Islet of Langerhans (tissue), 1 donor: ENCODE measurements around the gene SV2B.

Experiments
- FAIRE-seq: peaks from one replicate; lab custom pipeline; 2011; peaks lifted over from hg19 to GRCh38; lab: Jason Lieb, UNC

Gene SV2B

GRCh38 chr15:91275844-91276243, 175.8 kb downstream of the SV2B start:
- FAIRE-seq: peak; percentile 21

- FAIRE-seq: no peak
Observed at GRCh38 chr15:91278951-91279350, 178.9 kb downstream of the SV2B start.

- no peak for FAIRE-seq
Observed at GRCh38 chr15:91279486-91279885, 179.4 kb downstream of the SV2B start.

- no peak for FAIRE-seq
Observed at GRCh38 chr15:91281947-91282346, 181.9 kb downstream of the SV2B start.

GRCh38 chr15:91282486-91282885, 182.4 kb downstream of the SV2B start:
- FAIRE-seq: no peak

GRCh38 chr15:91283155-91283554, 183.1 kb downstream of the SV2B start:
- no peak for FAIRE-seq

GRCh38 chr15:91284758-91285466, 184.9 kb downstream of the SV2B start:
- FAIRE-seq: no peak

GRCh38 chr15:91289324-91289723, 189.3 kb downstream of the SV2B start:
- FAIRE-seq: no peak

- no peak for FAIRE-seq
Observed at GRCh38 chr15:91290553-91290952, 190.5 kb downstream of the SV2B start.

GRCh38 chr15:91291673-91292072, 191.6 kb downstream of the SV2B start:
- no peak for FAIRE-seq

- FAIRE-seq: no peak
Observed at GRCh38 chr15:91294344-91294743, 194.3 kb downstream of the SV2B start.

GRCh38 chr15:91294795-91295194, 194.7 kb downstream of the SV2B start:
- FAIRE-seq: no peak

- no peak for FAIRE-seq
Observed at GRCh38 chr15:91298101-91298500, 198.0 kb downstream of the SV2B start.

GRCh38 chr15:91302588-91303439, 202.8 kb downstream of the SV2B start:
- peak; percentile 96 for FAIRE-seq

- FAIRE-seq: no peak
Observed at GRCh38 chr15:91304210-91304609, 204.2 kb downstream of the SV2B start.

GRCh38 chr15:91304786-91305185, 204.7 kb downstream of the SV2B start:
- FAIRE-seq: no peak

GRCh38 chr15:91306144-91306543, 206.1 kb downstream of the SV2B start:
- no peak for FAIRE-seq

GRCh38 chr15:91307601-91308000, 207.5 kb downstream of the SV2B start:
- no peak for FAIRE-seq

GRCh38 chr15:91308199-91308598, 208.1 kb downstream of the SV2B start:
- no peak for FAIRE-seq

- FAIRE-seq: no peak
Observed at GRCh38 chr15:91308855-91309254, 208.8 kb downstream of the SV2B start.

GRCh38 chr15:91311986-91312385, 211.9 kb downstream of the SV2B start:
- no peak for FAIRE-seq

GRCh38 chr15:91316126-91316525, 216.1 kb downstream of the SV2B start:
- FAIRE-seq: no peak

- FAIRE-seq: no peak
Observed at GRCh38 chr15:91318516-91318915, 218.5 kb downstream of the SV2B start.

GRCh38 chr15:91318931-91319330, 218.9 kb downstream of the SV2B start:
- no peak for FAIRE-seq
